Liver (tissue), 3 donors: ENCODE results near the gene AKTIP.

ENCODE experiments used
- ATF3 ChIP-seq: IDR thresholded peaks from 2 replicates; pipeline ENCODE4 v1.6.1; 2016; ENCODE audit warnings: antibody characterized with exemption
- CTCF ChIP-seq: fragments of 150-350 bp; IDR thresholded peaks from 2 replicates; pipeline ENCODE4 v1.5.1; 2017; ENCODE audit warnings: improper control_type of control experiment, low read depth, low read length; ENCODE audit not compliant: missing input control
- EGR1 ChIP-seq, 2 donors: IDR thresholded peaks; 2 replicates each; pipeline ENCODE4 v1.6.1; 2016 to 2018; ENCODE audit warnings: antibody characterized with exemption in 2 of 2, low read depth in 2 of 2
- GABPA ChIP-seq, 2 donors: IDR thresholded peaks in 1 of 2; conservative IDR thresholded peaks in 1 of 2; 2 replicates each; pipeline ENCODE4 v1.6.1; 2016; ENCODE audit warnings: antibody characterized with exemption in 2 of 2, mild to moderate bottlenecking in 1 of 2, moderate library complexity in 1 of 2
- HNF4G ChIP-seq: IDR thresholded peaks from 2 replicates; pipeline ENCODE4 v1.6.1; 2016; ENCODE audit warnings: antibody characterized with exemption
- JUND ChIP-seq, 2 donors: IDR thresholded peaks; 2 replicates each; pipeline ENCODE4 v1.6.1; 2016; ENCODE audit warnings: antibody characterized with exemption in 2 of 2
- MAX ChIP-seq: IDR thresholded peaks from 2 replicates; pipeline ENCODE4 v1.6.1; 2016; ENCODE audit warnings: antibody characterized with exemption
- RAD21 ChIP-seq, 2 donors: IDR thresholded peaks; 2 replicates each; pipeline ENCODE4 v1.6.1; 2016; ENCODE audit warnings: antibody characterized with exemption in 2 of 2, mild to moderate bottlenecking in 2 of 2
- SP1 ChIP-seq: IDR thresholded peaks from 2 replicates; pipeline ENCODE4 v1.6.1; 2018; ENCODE audit warnings: antibody characterized with exemption, mild to moderate bottlenecking
- TAF1 ChIP-seq: conservative IDR thresholded peaks from 2 replicates; pipeline ENCODE4 v1.6.1; 2016; ENCODE audit warnings: antibody characterized with exemption, mild to moderate bottlenecking
- YY1 ChIP-seq: IDR thresholded peaks from 2 replicates; pipeline ENCODE4 v1.6.1; 2016; ENCODE audit warnings: antibody characterized with exemption, mild to moderate bottlenecking
- TF ChIP-seq, protein P1 (sequence below): IDR thresholded peaks from 2 replicates; pipeline ENCODE4 v1.6.1; 2016; ENCODE audit warnings: antibody characterized with exemption, mild to moderate bottlenecking
- TF ChIP-seq, protein P2 (sequence below): IDR thresholded peaks from 2 replicates; pipeline ENCODE4 v1.6.1; 2016; ENCODE audit warnings: antibody characterized with exemption
- donor health status: healthy.
- donor health status: healthy.

GRCh38 chr16:53453928-53454327, 49.1 kb downstream of the AKTIP start:
- TF ChIP-seq CTCF: no peak
- TF ChIP-seq TAF1: no peak
- no peak for TF ChIP-seq RAD21 (IDR thresholded peaks at IDR 0.05)
- no peak for TF ChIP-seq YY1
- TF ChIP-seq MAX: no peak
- no peak for TF ChIP-seq ATF3
- TF ChIP-seq JUND (IDR thresholded peaks at IDR 0.05): no peak
- no peak for TF ChIP-seq SP1
- TF ChIP-seq GABPA (IDR thresholded peaks at IDR 0.05 in 1 of 2, conservative IDR thresholded peaks at IDR 0.05 in 1 of 2): no peak
- TF ChIP-seq, protein P1, sequence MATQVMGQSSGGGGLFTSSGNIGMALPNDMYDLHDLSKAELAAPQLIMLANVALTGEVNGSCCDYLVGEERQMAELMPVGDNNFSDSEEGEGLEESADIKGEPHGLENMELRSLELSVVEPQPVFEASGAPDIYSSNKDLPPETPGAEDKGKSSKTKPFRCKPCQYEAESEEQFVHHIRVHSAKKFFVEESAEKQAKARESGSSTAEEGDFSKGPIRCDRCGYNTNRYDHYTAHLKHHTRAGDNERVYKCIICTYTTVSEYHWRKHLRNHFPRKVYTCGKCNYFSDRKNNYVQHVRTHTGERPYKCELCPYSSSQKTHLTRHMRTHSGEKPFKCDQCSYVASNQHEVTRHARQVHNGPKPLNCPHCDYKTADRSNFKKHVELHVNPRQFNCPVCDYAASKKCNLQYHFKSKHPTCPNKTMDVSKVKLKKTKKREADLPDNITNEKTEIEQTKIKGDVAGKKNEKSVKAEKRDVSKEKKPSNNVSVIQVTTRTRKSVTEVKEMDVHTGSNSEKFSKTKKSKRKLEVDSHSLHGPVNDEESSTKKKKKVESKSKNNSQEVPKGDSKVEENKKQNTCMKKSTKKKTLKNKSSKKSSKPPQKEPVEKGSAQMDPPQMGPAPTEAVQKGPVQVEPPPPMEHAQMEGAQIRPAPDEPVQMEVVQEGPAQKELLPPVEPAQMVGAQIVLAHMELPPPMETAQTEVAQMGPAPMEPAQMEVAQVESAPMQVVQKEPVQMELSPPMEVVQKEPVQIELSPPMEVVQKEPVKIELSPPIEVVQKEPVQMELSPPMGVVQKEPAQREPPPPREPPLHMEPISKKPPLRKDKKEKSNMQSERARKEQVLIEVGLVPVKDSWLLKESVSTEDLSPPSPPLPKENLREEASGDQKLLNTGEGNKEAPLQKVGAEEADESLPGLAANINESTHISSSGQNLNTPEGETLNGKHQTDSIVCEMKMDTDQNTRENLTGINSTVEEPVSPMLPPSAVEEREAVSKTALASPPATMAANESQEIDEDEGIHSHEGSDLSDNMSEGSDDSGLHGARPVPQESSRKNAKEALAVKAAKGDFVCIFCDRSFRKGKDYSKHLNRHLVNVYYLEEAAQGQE: no peak
- TF ChIP-seq, protein P2, sequence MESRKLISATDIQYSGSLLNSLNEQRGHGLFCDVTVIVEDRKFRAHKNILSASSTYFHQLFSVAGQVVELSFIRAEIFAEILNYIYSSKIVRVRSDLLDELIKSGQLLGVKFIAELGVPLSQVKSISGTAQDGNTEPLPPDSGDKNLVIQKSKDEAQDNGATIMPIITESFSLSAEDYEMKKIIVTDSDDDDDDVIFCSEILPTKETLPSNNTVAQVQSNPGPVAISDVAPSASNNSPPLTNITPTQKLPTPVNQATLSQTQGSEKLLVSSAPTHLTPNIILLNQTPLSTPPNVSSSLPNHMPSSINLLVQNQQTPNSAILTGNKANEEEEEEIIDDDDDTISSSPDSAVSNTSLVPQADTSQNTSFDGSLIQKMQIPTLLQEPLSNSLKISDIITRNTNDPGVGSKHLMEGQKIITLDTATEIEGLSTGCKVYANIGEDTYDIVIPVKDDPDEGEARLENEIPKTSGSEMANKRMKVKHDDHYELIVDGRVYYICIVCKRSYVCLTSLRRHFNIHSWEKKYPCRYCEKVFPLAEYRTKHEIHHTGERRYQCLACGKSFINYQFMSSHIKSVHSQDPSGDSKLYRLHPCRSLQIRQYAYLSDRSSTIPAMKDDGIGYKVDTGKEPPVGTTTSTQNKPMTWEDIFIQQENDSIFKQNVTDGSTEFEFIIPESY: no peak
- no peak for TF ChIP-seq HNF4G
- TF ChIP-seq EGR1 (IDR thresholded peaks at IDR 0.05; ENCODE audit: low read depth in 2 of 2): no peak
